Kidney epithelial cell (primary cell): ENCODE measurements around the gene AGK. TPM values are rescaled to one million over a fixed set of nuclear protein-coding genes. Genes with fewer than 3 reads are reported as not detected.

Experiments used
- DNase-seq: peaks from one replicate; pipeline ENCODE4 v3.0.0-alpha.2; 2010; ENCODE audit warnings: low read depth
- H3K27me3 ChIP-seq: 2 replicates; pipeline ENCODE4 v1.6.0; 2011; ENCODE audit warnings: low read length; ENCODE audit not compliant: control insufficient read depth, insufficient read depth
- H3K36me3 ChIP-seq: 2 replicates; pipeline ENCODE4 v1.5.1; 2011; ENCODE audit warnings: low read length; ENCODE audit not compliant: control insufficient read depth, insufficient read depth
- H3K4me3 ChIP-seq: 2 replicates; pipeline ENCODE4 v1.5.1; 2011; ENCODE audit warnings: low read depth, mild to moderate bottlenecking, control low read depth, low read length
- CTCF ChIP-seq: IDR thresholded peaks from 2 replicates; pipeline ENCODE4 v1.5.1; 2011; ENCODE audit warnings: mild to moderate bottlenecking, moderate library complexity, low read length, control low read depth, inconsistent platforms; ENCODE audit not compliant: insufficient read depth, poor library complexity, severe bottlenecking
- total RNA-seq: library from RNA; depleted of rRNA; stranded (reverse); fragments of >200 nt; gene quantifications from 2 replicates; pipeline ENCODE4 v1.2.3, GENCODE V29; 2015

AGK gene
- total RNA-seq, 1 donor from 2014 or later: 35.3 TPM

- TF ChIP-seq CTCF: no peak
- H3K4me3 ChIP-seq: no peak overlapping the region
These were observed 147.2 kb downstream of the AGK start for GRCh38 chr7:141698247-141699015.

GRCh38 chr7:141699860-141700259, 148.7 kb downstream of the AGK start:
- Histone ChIP-seq H3K4me3 (no peak overlapping the region), H3K27me3 (no peaks in the 10 kb centered on the region), H3K36me3 (no peaks in the 10 kb centered on the region)
- no peak for DNase-seq
- no peak for TF ChIP-seq CTCF

More at GRCh38 chr7:141698247-141699015, 147.2 kb downstream of the AGK start:
- Histone ChIP-seq H3K27me3 (no peaks in the 10 kb centered on the region), H3K36me3 (no peaks in the 10 kb centered on the region)
- DNase-seq: no peak

- no peak for TF ChIP-seq CTCF
- no peak overlapping the region for H3K4me3 ChIP-seq
These were observed 149.2 kb downstream of the AGK start for GRCh38 chr7:141700296-141700847.

GRCh38 chr7:141700848-141701371, 149.7 kb downstream of the AGK start:
- no peak for DNase-seq
- no peak for TF ChIP-seq CTCF
- Histone ChIP-seq H3K27me3 (no peaks in the 10 kb centered on the region), H3K4me3 (peak overlapping the region; percentile 59), H3K36me3 (no peaks in the 10 kb centered on the region)

More at GRCh38 chr7:141700296-141700847, 149.2 kb downstream of the AGK start:
- DNase-seq: no peak
- no peaks in the 10 kb centered on the region for H3K36me3 ChIP-seq
- no peaks in the 10 kb centered on the region for H3K27me3 ChIP-seq

- H3K36me3 ChIP-seq: no peaks in the 10 kb centered on the region
These were observed 150.4 kb downstream of the AGK start for GRCh38 chr7:141701489-141702046.

More at GRCh38 chr7:141701489-141702046, 150.4 kb downstream of the AGK start:
- Histone ChIP-seq H3K4me3 (peak overlapping the region; percentile 59), H3K27me3 (no peaks in the 10 kb centered on the region)
- no peak for TF ChIP-seq CTCF
- no peak for DNase-seq
